ENCODE data around the gene HS1BP3.

Gene HS1BP3

GRCh38 chr2:20575414-20575813, 75.5 kb downstream of the HS1BP3 start:
- TF ChIP-seq CTCF (IDR thresholded peaks at IDR 0.05; ENCODE audit: insufficient read depth, low read length, poor library complexity, severe bottlenecking) (no peak), EZH2phosphoT487 (conservative IDR thresholded peaks at IDR 0.05; ENCODE audit: low read length) (no peak)
- H3F3A ChIP-seq (ENCODE audit: insufficient read depth) = no peaks in the 10 kb centered on the region
- no peak overlapping the region for H3K9ac ChIP-seq (ENCODE audit: low read length)

GRCh38 chr2:20574930-20575329, 76.0 kb downstream of the HS1BP3 start:
- Histone ChIP-seq H2AFZ (ENCODE audit: low read depth, low read length, severe bottlenecking) (no peak overlapping the region), H3K9ac (ENCODE audit: low read length) (no peak overlapping the region), H3K9me2 (replicated peaks; ENCODE audit: insufficient read depth, low read length) (no peaks in the 10 kb centered on the region), H3K27ac (ENCODE audit: low read depth, low read length) (no peak overlapping the region), H3K9me3 (ENCODE audit: insufficient read depth, low read length) (no peaks in the 10 kb centered on the region), H3K36me3 (ENCODE audit: low read length) (no peaks in the 10 kb centered on the region), H3K4me2 (ENCODE audit: low read depth, low read length, poor library complexity, severe bottlenecking) (no peak overlapping the region), H3K79me2 (ENCODE audit: insufficient read depth, low read length) (no peaks in the 10 kb centered on the region), H3K27me3 (ENCODE audit: low read length) (no peaks in the 10 kb centered on the region), H3F3A (ENCODE audit: insufficient read depth) (no peaks in the 10 kb centered on the region), H4K20me1 (ENCODE audit: low read depth, low read length) (no peaks in the 10 kb centered on the region), H3K4me3 (ENCODE audit: insufficient read depth, low read length, poor library complexity, severe bottlenecking) (no peak overlapping the region)
- TF ChIP-seq EZH2phosphoT487 (conservative IDR thresholded peaks at IDR 0.05; ENCODE audit: low read length) (no peak), CTCF (IDR thresholded peaks at IDR 0.05; ENCODE audit: insufficient read depth, low read length, poor library complexity, severe bottlenecking) (no peak)

More at GRCh38 chr2:20575414-20575813, 75.5 kb downstream of the HS1BP3 start:
- H4K20me1 ChIP-seq (ENCODE audit: low read depth, low read length) = no peaks in the 10 kb centered on the region
- no peak overlapping the region for H3K27ac ChIP-seq (ENCODE audit: low read depth, low read length)
- H3K4me3 ChIP-seq (ENCODE audit: insufficient read depth, low read length, poor library complexity, severe bottlenecking) = no peak overlapping the region
- H3K79me2 ChIP-seq (ENCODE audit: insufficient read depth, low read length) = no peaks in the 10 kb centered on the region
- no peaks in the 10 kb centered on the region for H3K27me3 ChIP-seq (ENCODE audit: low read length)
- no peaks in the 10 kb centered on the region for H3K9me3 ChIP-seq (ENCODE audit: insufficient read depth, low read length)
- no peaks in the 10 kb centered on the region for H3K36me3 ChIP-seq (ENCODE audit: low read length)
- H2AFZ ChIP-seq (ENCODE audit: low read depth, low read length, severe bottlenecking) = no peak overlapping the region
- no peak overlapping the region for H3K4me2 ChIP-seq (ENCODE audit: low read depth, low read length, poor library complexity, severe bottlenecking)
- H3K9me2 ChIP-seq (replicated peaks; ENCODE audit: insufficient read depth, low read length) = no peaks in the 10 kb centered on the region

- Histone ChIP-seq H2AFZ (ENCODE audit: low read depth, low read length, severe bottlenecking) (no peak overlapping the region), H3K4me2 (ENCODE audit: low read depth, low read length, poor library complexity, severe bottlenecking) (no peak overlapping the region), H4K20me1 (ENCODE audit: low read depth, low read length) (no peaks in the 10 kb centered on the region), H3K9me3 (ENCODE audit: insufficient read depth, low read length) (no peaks in the 10 kb centered on the region), H3K27me3 (ENCODE audit: low read length) (no peaks in the 10 kb centered on the region), H3K79me2 (ENCODE audit: insufficient read depth, low read length) (no peaks in the 10 kb centered on the region), H3K9ac (ENCODE audit: low read length) (no peak overlapping the region), H3K9me2 (replicated peaks; ENCODE audit: insufficient read depth, low read length) (no peaks in the 10 kb centered on the region), H3F3A (ENCODE audit: insufficient read depth) (no peaks in the 10 kb centered on the region), H3K4me3 (ENCODE audit: insufficient read depth, low read length, poor library complexity, severe bottlenecking) (no peak overlapping the region), H3K27ac (ENCODE audit: low read depth, low read length) (no peak overlapping the region), H3K36me3 (ENCODE audit: low read length) (no peaks in the 10 kb centered on the region)
- TF ChIP-seq EZH2phosphoT487 (conservative IDR thresholded peaks at IDR 0.05; ENCODE audit: low read length) (no peak), CTCF (IDR thresholded peaks at IDR 0.05; ENCODE audit: insufficient read depth, low read length, poor library complexity, severe bottlenecking) (no peak)
These were observed 76.4 kb downstream of the HS1BP3 start for GRCh38 chr2:20574423-20574911.
